ENCODE results near the gene MTURN. TPM values are rescaled to one million over a fixed set of nuclear protein-coding genes. Genes with fewer than 3 reads are reported as not detected.

The MTURN gene
- total RNA-seq, 1 donor: 2.6 TPM

DNA sequence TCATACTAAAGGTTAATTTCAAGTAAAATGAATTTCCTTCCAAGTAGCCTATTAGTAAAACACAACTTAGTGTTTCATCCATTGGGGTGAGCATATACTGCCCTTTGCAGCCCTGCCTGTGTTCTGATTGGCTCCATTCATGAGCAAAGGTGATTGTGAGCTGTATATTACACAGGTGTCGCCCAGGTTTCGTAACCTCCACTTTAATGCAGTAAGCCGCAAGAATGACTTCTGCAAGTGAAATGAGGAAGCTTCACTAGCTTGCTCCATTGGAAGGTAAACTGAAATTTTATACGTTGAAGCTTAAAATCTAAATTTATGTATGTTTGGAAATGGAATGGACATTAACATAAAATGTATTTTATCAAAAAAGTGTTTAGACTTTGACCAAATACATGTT is 24.4 kb downstream of the MTURN start:
- no peak overlapping the region for H3K4me3 ChIP-seq (ENCODE audit: low read depth, low read length)
- no peak for DNase-seq (ENCODE audit: low read depth)
- TF ChIP-seq, protein P1, sequence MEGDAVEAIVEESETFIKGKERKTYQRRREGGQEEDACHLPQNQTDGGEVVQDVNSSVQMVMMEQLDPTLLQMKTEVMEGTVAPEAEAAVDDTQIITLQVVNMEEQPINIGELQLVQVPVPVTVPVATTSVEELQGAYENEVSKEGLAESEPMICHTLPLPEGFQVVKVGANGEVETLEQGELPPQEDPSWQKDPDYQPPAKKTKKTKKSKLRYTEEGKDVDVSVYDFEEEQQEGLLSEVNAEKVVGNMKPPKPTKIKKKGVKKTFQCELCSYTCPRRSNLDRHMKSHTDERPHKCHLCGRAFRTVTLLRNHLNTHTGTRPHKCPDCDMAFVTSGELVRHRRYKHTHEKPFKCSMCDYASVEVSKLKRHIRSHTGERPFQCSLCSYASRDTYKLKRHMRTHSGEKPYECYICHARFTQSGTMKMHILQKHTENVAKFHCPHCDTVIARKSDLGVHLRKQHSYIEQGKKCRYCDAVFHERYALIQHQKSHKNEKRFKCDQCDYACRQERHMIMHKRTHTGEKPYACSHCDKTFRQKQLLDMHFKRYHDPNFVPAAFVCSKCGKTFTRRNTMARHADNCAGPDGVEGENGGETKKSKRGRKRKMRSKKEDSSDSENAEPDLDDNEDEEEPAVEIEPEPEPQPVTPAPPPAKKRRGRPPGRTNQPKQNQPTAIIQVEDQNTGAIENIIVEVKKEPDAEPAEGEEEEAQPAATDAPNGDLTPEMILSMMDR (IDR thresholded peaks at IDR 0.05; ENCODE audit: insufficient read depth, low read depth, low read length): no peak

DNA sequence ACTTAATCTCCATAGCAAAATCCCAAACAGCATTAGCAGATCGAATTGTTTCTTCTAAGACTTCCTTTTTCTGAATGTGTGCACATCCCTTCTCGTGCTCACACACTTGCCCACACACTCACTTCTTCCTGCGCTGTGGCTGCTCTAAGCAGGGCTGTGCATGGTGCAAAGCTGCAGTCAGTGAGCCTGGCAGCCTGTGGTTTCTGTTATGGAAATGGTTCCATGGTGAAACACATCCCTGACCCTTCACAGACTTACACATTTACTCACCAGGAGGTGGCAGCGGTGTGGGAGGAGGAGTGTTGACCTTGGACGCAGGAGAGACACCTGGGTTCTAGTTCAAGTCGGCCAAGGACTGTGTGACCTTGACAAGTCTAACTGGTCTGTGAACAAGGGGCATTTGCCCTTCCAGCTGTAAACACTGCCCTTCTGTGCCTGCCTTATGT is 24.9 kb downstream of the MTURN start:
- DNase-seq (ENCODE audit: low read depth): peak; percentile 14
- TF ChIP-seq, protein P1 (IDR thresholded peaks at IDR 0.05; ENCODE audit: insufficient read depth, low read depth, low read length): peak; percentile 31
- H3K4me3 ChIP-seq (ENCODE audit: low read depth, low read length): no peak overlapping the region

DNA sequence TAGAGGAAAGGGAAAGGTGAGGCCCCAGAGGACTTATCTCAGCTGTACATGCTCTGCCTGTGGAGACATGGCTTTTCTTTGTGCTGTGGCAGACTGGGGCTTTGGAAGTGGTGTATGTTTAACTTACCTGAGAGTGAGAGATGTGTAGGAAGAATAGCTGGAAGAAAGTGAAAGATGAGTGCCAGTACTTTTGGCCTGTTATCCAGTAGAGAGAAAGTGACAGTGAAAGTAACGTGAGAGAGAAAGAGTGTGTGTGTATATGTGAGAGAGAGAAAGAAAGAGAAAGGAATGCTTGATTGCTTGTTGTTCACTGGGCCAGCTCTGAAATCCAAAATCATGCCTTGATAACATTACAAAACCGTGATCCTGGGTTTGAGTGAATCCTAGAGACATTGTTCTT is 25.5 kb downstream of the MTURN start:
- TF ChIP-seq, protein P1 (IDR thresholded peaks at IDR 0.05; ENCODE audit: insufficient read depth, low read depth, low read length): no peak
- DNase-seq (ENCODE audit: low read depth): no peak

DNA sequence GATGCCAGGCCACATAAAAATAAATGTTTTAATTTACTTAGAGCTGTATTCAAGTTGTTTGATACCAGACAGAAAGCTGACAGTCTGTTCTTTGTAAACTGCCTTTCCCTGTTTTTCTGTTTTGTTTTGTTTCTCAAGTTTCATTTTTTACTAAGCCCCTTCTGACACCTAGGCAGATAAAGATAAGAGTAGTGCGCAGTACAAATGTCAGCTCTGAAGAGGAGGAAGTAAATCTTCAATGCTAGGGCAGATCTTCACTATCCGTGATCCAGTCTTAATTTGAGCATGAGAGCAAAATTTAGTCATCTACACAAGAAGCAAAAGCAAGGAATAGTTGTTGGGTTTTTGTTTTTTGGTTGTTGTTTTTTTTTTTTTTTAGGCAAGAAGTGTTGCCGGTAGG is 27.3 kb downstream of the MTURN start:
- H3K4me3 ChIP-seq (ENCODE audit: low read depth, low read length): no peak overlapping the region
- TF ChIP-seq, protein P1 (IDR thresholded peaks at IDR 0.05; ENCODE audit: insufficient read depth, low read depth, low read length): no peak
- no peak for DNase-seq (ENCODE audit: low read depth)

More for the DNA sequence above, 25.5 kb downstream of the MTURN start:
- no peak overlapping the region for H3K4me3 ChIP-seq (ENCODE audit: low read depth, low read length)

DNA sequence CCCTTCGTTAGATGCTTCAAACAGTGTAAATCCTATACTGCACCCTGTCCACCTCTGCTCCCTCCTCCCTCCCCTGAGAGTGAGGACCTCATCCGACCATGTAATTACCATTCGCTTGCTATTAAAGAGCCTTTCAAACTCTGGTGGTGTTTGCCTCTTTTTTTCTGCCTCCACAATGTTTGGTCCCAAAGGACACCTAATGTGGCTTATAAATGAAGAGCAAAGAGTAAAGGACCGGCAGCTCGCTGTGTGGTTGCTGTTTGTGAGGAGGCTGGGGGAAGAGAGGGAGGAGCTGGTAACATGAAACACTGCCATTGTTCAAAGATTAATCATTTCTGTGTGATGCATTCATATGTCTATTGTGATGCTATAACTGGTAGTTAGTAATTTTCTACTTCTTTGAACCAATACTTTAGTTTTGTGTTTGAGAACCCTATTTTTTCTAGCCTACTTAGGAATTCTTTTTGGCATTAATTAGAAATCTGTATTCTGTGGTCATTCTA is 27.9 kb downstream of the MTURN start:
- peak; percentile 25 for DNase-seq (ENCODE audit: low read depth)
- TF ChIP-seq, protein P1 (IDR thresholded peaks at IDR 0.05; ENCODE audit: insufficient read depth, low read depth, low read length): no peak
- H3K4me3 ChIP-seq (ENCODE audit: low read depth, low read length): no peak overlapping the region

DNA sequence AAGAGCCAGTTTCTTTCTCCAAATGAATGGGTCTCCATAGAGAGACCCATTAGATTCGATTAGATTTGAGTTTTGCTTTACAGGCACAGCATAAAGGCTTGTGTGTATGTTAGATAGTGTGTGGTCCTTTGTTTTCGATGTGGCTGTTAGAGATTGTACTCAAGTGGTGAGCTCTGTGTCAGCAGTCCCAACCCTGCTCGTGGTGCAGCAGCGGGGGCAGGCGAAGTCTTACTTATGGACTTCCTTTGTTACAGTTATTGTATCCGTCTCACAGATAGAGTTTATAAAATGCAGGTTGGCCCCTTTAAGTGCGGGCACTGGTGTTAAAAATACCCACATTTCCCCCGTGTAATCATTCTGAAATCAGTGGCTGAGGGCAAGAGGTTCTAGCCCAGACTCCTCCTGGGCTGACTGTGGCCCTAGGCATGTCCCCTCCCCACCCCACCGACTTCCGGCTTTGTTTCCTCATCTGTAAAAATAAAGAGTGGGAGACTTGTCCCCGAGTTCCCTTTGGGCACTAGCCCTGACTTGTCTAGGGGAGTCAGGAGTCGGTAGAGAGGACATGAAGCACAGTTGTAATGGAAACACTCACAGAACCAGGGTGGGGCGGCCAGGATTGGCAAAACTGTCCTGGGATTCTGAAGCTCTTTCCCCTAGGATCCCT is 28.6 kb downstream of the MTURN start:
- TF ChIP-seq, protein P1 (IDR thresholded peaks at IDR 0.05; ENCODE audit: insufficient read depth, low read depth, low read length): no peak
- H3K4me3 ChIP-seq (ENCODE audit: low read depth, low read length): no peak overlapping the region
- no peak for DNase-seq (ENCODE audit: low read depth)

Measured in fibroblast of villous mesenchyme (primary cell).